HG03175 (cell line): ENCODE results near the gene ELFN1.
"Not testable (repeated sequence)": the region's sequence is repeated elsewhere in the genome, so short reads cannot be mapped to it uniquely, and the experiment has no call there.

ENCODE experiments used
- ATAC-seq: cut with Tn5 transposase; IDR thresholded peaks from one replicate; pipeline ENCODE4 v1.9.1; 2021; ENCODE audit warnings: mild to moderate bottlenecking, moderate library complexity; ENCODE audit not compliant: unreplicated experiment

The ELFN1 gene

GRCh38 chr7:1752111-1752510 lies 82.0 kb downstream of the ELFN1 start:
- ATAC-seq, result no peak

GRCh38 chr7:1752771-1753563 lies 82.9 kb downstream of the ELFN1 start:
- no peak for ATAC-seq

GRCh38 chr7:1753564-1753867 lies 83.4 kb downstream of the ELFN1 start:
- no peak for ATAC-seq

- no peak for ATAC-seq
Observed at GRCh38 chr7:1754345-1754908, 84.3 kb downstream of the ELFN1 start.

- ATAC-seq, result no peak
Observed at GRCh38 chr7:1755783-1756625, 85.9 kb downstream of the ELFN1 start.

GRCh38 chr7:1757601-1758000 lies 87.5 kb downstream of the ELFN1 start:
- ATAC-seq, result no peak

GRCh38 chr7:1758028-1758858 lies 88.2 kb downstream of the ELFN1 start:
- no peak for ATAC-seq

- ATAC-seq, result no peak
Observed at GRCh38 chr7:1758859-1759521, 88.9 kb downstream of the ELFN1 start.

- ATAC-seq, result no peak
Observed at GRCh38 chr7:1761097-1761496, 91.0 kb downstream of the ELFN1 start.

- ATAC-seq, result no peak
Observed at GRCh38 chr7:1761774-1762173, 91.7 kb downstream of the ELFN1 start.

GRCh38 chr7:1762238-1762945 lies 92.3 kb downstream of the ELFN1 start:
- no peak for ATAC-seq

GRCh38 chr7:1763033-1763432 lies 93.0 kb downstream of the ELFN1 start:
- ATAC-seq, result no peak

GRCh38 chr7:1763911-1764310 lies 93.8 kb downstream of the ELFN1 start:
- not testable (repeated sequence) for ATAC-seq

GRCh38 chr7:1765336-1765735 lies 95.3 kb downstream of the ELFN1 start:
- ATAC-seq, result no peak

- ATAC-seq, result no peak
Observed at GRCh38 chr7:1767524-1767923, 97.4 kb downstream of the ELFN1 start.

- no peak for ATAC-seq
Observed at GRCh38 chr7:1768832-1769231, 98.8 kb downstream of the ELFN1 start.

GRCh38 chr7:1769286-1770200 lies 99.5 kb downstream of the ELFN1 start:
- ATAC-seq, result no peak

GRCh38 chr7:1770331-1770730 lies 100.3 kb downstream of the ELFN1 start:
- no peak for ATAC-seq

- ATAC-seq, result no peak
Observed at GRCh38 chr7:1775389-1775788, 105.3 kb downstream of the ELFN1 start.
